Daoy (cell line): ENCODE measurements around the gene PIGM. TPM values are rescaled to one million over a fixed set of nuclear protein-coding genes. Genes with fewer than 3 reads are reported as not detected.

Experiments
- DNase-seq: peaks from one replicate; pipeline ENCODE4 v3.0.0-alpha.2; 2015; ENCODE audit warnings: low read depth
- total RNA-seq: library from RNA; depleted of rRNA; stranded (reverse); fragments of >200 nt; shearing (Covaris generic); gene quantifications from 2 replicates; pipeline ENCODE4 v1.2.3, GENCODE V29; 2014; rRNA removed

The PIGM gene
- 5.2 and 5.3 TPM in 2 replicates for total RNA-seq

GRCh38 chr1:160031365-160032164 lies at the start of gene PIGM:
PIGM (minus strand) TSS chr1:160031990; CDS start chr1:160031739, 251 bp downstream.
- DNase-seq, result peak; percentile 97

- DNase-seq, result no peak
These were observed 49.6 kb upstream of the PIGM start, which contains the start of gene KCNJ9 for GRCh38 chr1:160081261-160081936. KCNJ9 (plus strand) TSS chr1:160081538; CDS start chr1:160084031, 2,493 bp downstream.

GRCh38 chr1:160080381-160081100 lies 48.8 kb upstream of the PIGM start:
- no peak for DNase-seq

- DNase-seq, result no peak
These were observed 47.7 kb upstream of the PIGM start for GRCh38 chr1:160079448-160079847.

- DNase-seq, result peak; percentile 46
These were observed 46.9 kb upstream of the PIGM start for GRCh38 chr1:160078512-160079195.

- no peak for DNase-seq
These were observed 45.7 kb upstream of the PIGM start for GRCh38 chr1:160077486-160077885.

- DNase-seq, result no peak
These were observed 44.5 kb upstream of the PIGM start for GRCh38 chr1:160076295-160076694.

GRCh38 chr1:160075836-160076235 lies 44.0 kb upstream of the PIGM start:
- no peak for DNase-seq

GRCh38 chr1:160074865-160075264 lies 43.1 kb upstream of the PIGM start:
- DNase-seq, result no peak

- no peak for DNase-seq
These were observed 39.5 kb upstream of the PIGM start for GRCh38 chr1:160071289-160071688.

GRCh38 chr1:160070243-160071163 lies 38.7 kb upstream of the PIGM start:
- DNase-seq, result peak; percentile 90

GRCh38 chr1:160069460-160070231 lies 37.9 kb upstream of the PIGM start, which contains the start of gene KCNJ10:
KCNJ10 (minus strand) TSS chr1:160070160; CDS start chr1:160042532, 27,628 bp downstream.
- no peak for DNase-seq

- no peak for DNase-seq
These were observed 36.4 kb upstream of the PIGM start for GRCh38 chr1:160068225-160068624.

GRCh38 chr1:160066829-160067745 lies 35.3 kb upstream of the PIGM start:
- no peak for DNase-seq

- no peak for DNase-seq
These were observed 33.0 kb upstream of the PIGM start for GRCh38 chr1:160064746-160065145.

- DNase-seq, result no peak
These were observed 32.4 kb upstream of the PIGM start for GRCh38 chr1:160064164-160064563.

GRCh38 chr1:160063176-160063575 lies 31.4 kb upstream of the PIGM start:
- DNase-seq, result no peak

GRCh38 chr1:160062230-160062532 lies 30.4 kb upstream of the PIGM start:
- DNase-seq, result no peak
